Smooth muscle cell of the coronary artery (primary cell): ENCODE results near the gene SGCE. TPM values are rescaled to one million over a fixed set of nuclear protein-coding genes. Genes with fewer than 3 reads are reported as not detected.

Experiments
- total RNA-seq: library from RNA; depleted of rRNA; stranded (reverse); fragments of >200 nt; gene quantifications from 2 replicates; pipeline ENCODE4 v1.2.3, GENCODE V29; 2014; ENCODE audit warnings: low replicate concordance

Gene SGCE, protein sequence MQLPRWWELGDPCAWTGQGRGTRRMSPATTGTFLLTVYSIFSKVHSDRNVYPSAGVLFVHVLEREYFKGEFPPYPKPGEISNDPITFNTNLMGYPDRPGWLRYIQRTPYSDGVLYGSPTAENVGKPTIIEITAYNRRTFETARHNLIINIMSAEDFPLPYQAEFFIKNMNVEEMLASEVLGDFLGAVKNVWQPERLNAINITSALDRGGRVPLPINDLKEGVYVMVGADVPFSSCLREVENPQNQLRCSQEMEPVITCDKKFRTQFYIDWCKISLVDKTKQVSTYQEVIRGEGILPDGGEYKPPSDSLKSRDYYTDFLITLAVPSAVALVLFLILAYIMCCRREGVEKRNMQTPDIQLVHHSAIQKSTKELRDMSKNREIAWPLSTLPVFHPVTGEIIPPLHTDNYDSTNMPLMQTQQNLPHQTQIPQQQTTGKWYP
- total RNA-seq, result 57.0 and 94.5 TPM in 2 replicates

DNA sequence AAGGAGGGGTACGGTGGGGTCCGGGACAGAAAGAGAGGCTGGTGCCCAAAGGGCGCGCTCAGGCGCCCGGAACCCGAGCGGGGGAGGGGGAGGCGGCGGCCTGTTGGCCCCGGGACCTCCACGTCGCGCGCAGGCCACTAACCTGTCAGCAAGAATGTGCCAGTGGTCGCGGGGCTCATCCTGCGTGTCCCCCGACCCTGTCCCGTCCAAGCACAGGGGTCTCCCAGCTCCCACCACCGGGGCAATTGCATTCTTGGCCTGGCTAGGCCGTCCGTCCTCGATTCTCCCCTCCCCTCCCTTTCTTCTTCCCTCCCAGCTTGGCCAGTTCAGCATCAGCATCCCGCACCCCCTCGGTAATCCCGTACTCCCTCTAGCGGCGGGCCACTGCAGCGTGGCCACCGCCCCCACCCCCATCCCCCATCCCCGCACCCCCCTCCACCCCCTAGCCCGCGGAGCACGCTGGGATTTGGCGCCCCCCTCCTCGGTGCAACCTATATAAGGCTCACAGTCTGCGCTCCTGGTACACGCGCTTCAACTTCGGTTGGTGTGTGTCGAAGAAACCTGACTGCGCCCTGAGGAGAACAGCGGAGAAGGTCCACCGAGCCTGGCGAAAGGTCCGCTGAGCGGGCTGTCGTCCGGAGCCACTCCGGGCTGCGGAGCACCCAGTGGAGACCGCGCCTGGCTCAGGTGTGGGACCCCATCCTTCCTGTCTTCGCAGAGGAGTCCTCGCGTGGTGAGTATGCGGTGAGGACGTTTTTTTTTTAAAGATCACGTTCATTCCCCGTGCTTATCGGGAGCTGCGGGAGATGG is at the start of gene SGCE:
TSS of gene SGCE (minus strand) at position 286 of the 810 bp plus-strand sequence. CDS start at position 251, 35 bp downstream.

Other genes with a start within 250 kb of the SGCE start
- 7.6 and 12.4 TPM in 2 replicates for gene CASD1, start 146.3 kb downstream of the SGCE start, total RNA-seq